GM12878 (cell line): ENCODE data around the gene USH1G. TPM values are rescaled to one million over a fixed set of nuclear protein-coding genes. Genes with fewer than 3 reads are reported as not detected.

ENCODE experiments used
- ATAC-seq: fragments of 200-7000 bp; cut with Tn5 transposase; 3 replicates; pipeline ENCODE4 v1.9.1; 2020; ENCODE audit warnings: mild to moderate bottlenecking, moderate library complexity
- BruUV-seq: library from RNA; stranded (reverse); fragments of 400-500 nt; replicated peaks from 2 replicates; lab custom pipeline; 2021; lab: Mats Ljungman, UMichigan
- CTCF ChIA-PET: fragments of 300-600 bp; sonication (Branson Sonifier 250); formaldehyde crosslinking; extraction: SDS; loops from one replicate; lab custom pipeline; 2021; ENCODE audit warnings: inconsistent platforms; lab: Yijun Ruan, JAX
- POLR2A ChIA-PET: fragments of 350-600 bp; formaldehyde crosslinking; extraction: SDS; loops from one replicate; lab custom pipeline; 2021; ENCODE audit warnings: inconsistent platforms; lab: Charles Lee
- RAD21 ChIA-PET: fragments of 300-600 bp; sonication (Branson Sonifier 250); formaldehyde crosslinking; loops from one replicate; lab custom pipeline; 2023; ENCODE audit warnings: antibody characterized with exemption; ENCODE audit not compliant: unreplicated experiment; lab: Charles Lee
- SMC1A ChIA-PET: fragments of 300-600 bp; sonication (Branson Sonifier 250); formaldehyde crosslinking; loops from one replicate; lab custom pipeline; 2023; ENCODE audit not compliant: unreplicated experiment, uncharacterized antibody; lab: Charles Lee
- DNase-seq: peaks from one replicate; pipeline ENCODE4 v3.0.0-alpha.2; 2011; ENCODE audit warnings: low read depth, low spot score
- FAIRE-seq: peaks from 3 replicates; lab custom pipeline; 2011; peaks lifted over from hg19 to GRCh38; lab: Jason Lieb, UNC
- H2AFZ ChIP-seq: 2 replicates; pipeline ENCODE4 v1.6.0; 2011; ENCODE audit warnings: low read depth, low read length, control low read depth; ENCODE audit not compliant: control insufficient read depth
- H3K27ac ChIP-seq: 2 replicates; pipeline ENCODE4 v1.5.1; 2011; ENCODE audit warnings: control low read depth; ENCODE audit not compliant: control insufficient read depth, insufficient read depth
- H3K27me3 ChIP-seq, 2 experiments: replicated peaks in 1 of 2; 2 replicates each; pipeline versions ENCODE4 v1.6.0 to v1.6.1; 2011; ENCODE audit warnings: low read length in 1 of 2; ENCODE audit not compliant: control insufficient read depth in 2 of 2, insufficient read depth in 2 of 2
- H3K36me3 ChIP-seq, 2 experiments: 2 replicates each; pipeline ENCODE4 v1.5.1; 2011; ENCODE audit warnings: low read length in 1 of 2; ENCODE audit not compliant: control insufficient read depth in 2 of 2, insufficient read depth in 2 of 2
- H3K4me1 ChIP-seq: 2 replicates; pipeline ENCODE4 v1.6.1; 2011; ENCODE audit warnings: mild to moderate bottlenecking, low read length, moderate library complexity, mixed read lengths; ENCODE audit not compliant: control insufficient read depth, insufficient read depth
- H3K4me2 ChIP-seq: 2 replicates; pipeline ENCODE4 v1.6.0; 2011; ENCODE audit warnings: control low read depth; ENCODE audit not compliant: control insufficient read depth, insufficient read depth
- H3K4me3 ChIP-seq: fragments of 200-600 bp; sonication (generic); 2 replicates; pipeline ENCODE4 v1.5.1; 2016
- H3K79me2 ChIP-seq: 2 replicates; pipeline ENCODE4 v1.6.0; 2011; ENCODE audit warnings: low read length; ENCODE audit not compliant: control insufficient read depth, insufficient read depth
- H3K9ac ChIP-seq: 2 replicates; pipeline ENCODE4 v1.8.0; 2011; ENCODE audit warnings: low read length, control low read depth, mixed read lengths; ENCODE audit not compliant: control insufficient read depth, insufficient read depth
- H3K9me3 ChIP-seq: replicated peaks from 3 replicates; pipeline ENCODE4 v1.5.1; 2011; ENCODE audit warnings: mild to moderate bottlenecking, low read length; ENCODE audit not compliant: control insufficient read depth, insufficient read depth
- H4K20me1 ChIP-seq: 2 replicates; pipeline ENCODE4 v1.6.0; 2011; ENCODE audit not compliant: control insufficient read depth, insufficient read depth
- CBX5 ChIP-seq: sonication (generic); IDR thresholded peaks from 2 replicates; pipeline ENCODE4 v1.6.1; 2016; ENCODE audit warnings: low read depth, moderate library complexity, mild to moderate bottlenecking, inconsistent platforms
- ETV6 ChIP-seq, 2 experiments: fragments of 450-650 bp in 1 of 2; IDR thresholded peaks in 1 of 2; conservative IDR thresholded peaks in 1 of 2; 2 replicates each; pipeline ENCODE4 v1.6.1; 2014; ENCODE audit warnings: antibody characterized with exemption in 1 of 2, borderline replicate concordance in 1 of 2, low read depth in 1 of 2, mild to moderate bottlenecking in 1 of 2, moderate library complexity in 1 of 2
- KLF5 ChIP-seq: fragments of 450-650 bp; IDR thresholded peaks from 2 replicates; pipeline ENCODE4 v1.6.1; 2014; ENCODE audit warnings: mild to moderate bottlenecking; ENCODE audit not compliant: partially characterized antibody
- NFYA ChIP-seq: IDR thresholded peaks from 2 replicates; pipeline ENCODE4 v1.6.1; 2011; ENCODE audit warnings: low read depth, mild to moderate bottlenecking, low read length, improper control_type of control experiment, borderline replicate concordance
- PBX3 ChIP-seq: IDR thresholded peaks from 2 replicates; pipeline ENCODE4 v1.6.1; 2011; ENCODE audit warnings: mild to moderate bottlenecking, low read depth, low read length, moderate library complexity; ENCODE audit not compliant: insufficient replicate concordance
- TAF1 ChIP-seq: IDR thresholded peaks from 2 replicates; pipeline ENCODE4 v1.6.1; 2011; ENCODE audit warnings: mild to moderate bottlenecking, low read depth, low read length, borderline replicate concordance
- WRNIP1 ChIP-seq: IDR thresholded peaks from 2 replicates; pipeline ENCODE4 v1.6.1; 2011; ENCODE audit warnings: low read depth, low read length, improper control_type of control experiment, borderline replicate concordance
- WGBS: methylation state at CpG from one replicate; pipeline ENCODE4 v1.1.6; 2016; ENCODE audit warnings: low lambda C conversion rate; ENCODE audit not compliant: insufficient replicate concordance, insufficient coverage; ENCODE audit errors: missing lambda C conversion rate; 5-methylcytosine and 5-hydroxymethylcytosine counted together
- in situ Hi-C: fragments of 300-500 bp; cut with MboI; formaldehyde crosslinking; loops from 9 replicates; pipeline ENCODE4 v1.14.3; 2018; ENCODE audit warnings: mixed read lengths
- intact Hi-C: fragments of 100-400 bp; cut with micrococcal nuclease; formaldehyde crosslinking; loops from one replicate; pipeline ENCODE4 v1.14.2; 2022; ENCODE audit not compliant: unreplicated experiment
- polyA plus RNA-seq, 11 experiments: library from polyadenylated mRNA; depleted of rRNA in 4 of 11; unstranded in 6 of 11; stranded (reverse) in 5 of 11; fragments of >200 nt; fragmentation: Nextera tagmentation in 4 of 11; fragmentation: Illumina TruSeq in 1 of 11; extraction: Ambion mirVana in 4 of 11; extraction: Trizol in 1 of 11; gene quantifications; 1 replicate in 1 of 11; 2 replicates in 10 of 11; pipeline versions ENCODE4 v1.2.1 to v1.2.3, GENCODE V29; 2011 to 2016; ENCODE audit warnings: inconsistent platforms in 2 of 11, missing spikeins in 2 of 11, low read depth in 1 of 11
- total RNA-seq, 4 experiments: library from RNA; depleted of rRNA in 3 of 4; stranded (reverse); fragments of >200 nt in 3 of 4; fragmentation: Illumina TruSeq in 1 of 4; extraction: Trizol in 1 of 4; gene quantifications; 2 replicates each; pipeline versions ENCODE4 v1.2.1 to v1.2.3, GENCODE V29; 2013 to 2021

USH1G gene
- total and polyA plus RNA-seq, 10 of the 15 experiments (the other 5 are each of a cell fraction or from before 2014, with no cell fraction given) = 0.05 to 0.62 (median 0.09) TPM; not detected in 7

- TF ChIP-seq CBX5 (no peak), WRNIP1 (no peak), KLF5 (no peak), TAF1 (no peak), PBX3 (no peak), NFYA (no peak)
Measured at GRCh38 chr17:74893936-74894671, 29.0 kb downstream of the USH1G start (continued).

- no peaks in the 10 kb centered on the region for H4K20me1 ChIP-seq
- H3K4me2 ChIP-seq = no peak within 1 kb of the TSS
- BruUV-seq = no TSS peak
- H2AFZ ChIP-seq = no peak within 1 kb of the TSS
- no peaks in the 10 kb centered on the region for H3K4me1 ChIP-seq
- 28% methylated on average over 59 of the region's 86 CpGs for WGBS
- RAD21 ChIA-PET = no interaction called here
- no peak within 1 kb of the TSS for H3K9ac ChIP-seq
- H3K9me3 ChIP-seq = no peaks in the 10 kb centered on the region
- CTCF ChIA-PET = interaction anchor here (1.5 kb wide), 1 partner anchor 67 kb away, joined by 3 read pairs; no protein-coding TSS in a partner anchor
- peaks cover 4 to 9% of the 10 kb centered on the region in 2 experiments for H3K27me3 ChIP-seq
- H3K27ac ChIP-seq = no peak within 1 kb of the TSS
- intact Hi-C loops (no loop called here), in situ Hi-C loops (no loop called here)
- ATAC-seq (no peak), FAIRE-seq (no peak), DNase-seq (no peak)
- H3K36me3 ChIP-seq = no peaks in the 10 kb centered on the region
- TF ChIP-seq ETV6 (conservative IDR thresholded peaks at IDR 0.05 in 1 of 2, IDR thresholded peaks at IDR 0.05 in 1 of 2; ENCODE audit: borderline replicate concordance in 1 of 2, low read depth in 1 of 2) (no peak), TAF1 (no peak)
- no peaks in the 10 kb centered on the region for H3K79me2 ChIP-seq
- H3K4me3 ChIP-seq = no peak within 1 kb of the TSS
- SMC1A ChIA-PET = no interaction called here
- POLR2A ChIA-PET = no interaction called here
Measured at GRCh38 chr17:74892974-74893911, 29.8 kb downstream of the USH1G start, which contains the start of gene FADS6. Gene FADS6, minus strand, starts transcription at chr17:74893633. Its CDS starts 38 bp downstream, at chr17:74893595.
